HepG2 (cell line): ENCODE measurements around the gene CTIF. TPM values are rescaled to one million over a fixed set of nuclear protein-coding genes. Genes with fewer than 3 reads are reported as not detected.

Experiments used
- ATAC-seq: fragments of 200-7000 bp; cut with Tn5 transposase; 3 replicates; pipeline ENCODE4 v1.9.1; 2020; ENCODE audit warnings: mild to moderate bottlenecking, moderate library complexity
- BruUV-seq: library from RNA; stranded (reverse); fragments of 400-500 nt; replicated peaks from 2 replicates; lab custom pipeline; 2021; lab: Mats Ljungman, UMichigan
- CTCF ChIA-PET: fragments of 300-600 bp; formaldehyde crosslinking; extraction: SDS; loops from one replicate; lab custom pipeline; 2021; ENCODE audit warnings: low total read pairs, inconsistent platforms, low intra/inter-chr PET ratio; lab: Yijun Ruan, JAX
- POLR2A ChIA-PET: fragments of 350-600 bp; sonication (Branson Sonifier 250); formaldehyde crosslinking; loops from one replicate; lab custom pipeline; 2020; ENCODE audit warnings: antibody characterized with exemption, inconsistent platforms; lab: Yijun Ruan, JAX
- DNase-seq: peaks from one replicate; pipeline ENCODE4 v3.0.0-alpha.2; 2015; ENCODE audit warnings: low spot score
- FAIRE-seq: peaks from 3 replicates; lab custom pipeline; 2011; peaks lifted over from hg19 to GRCh38; lab: Jason Lieb, UNC
- H2AFZ ChIP-seq: one replicate; pipeline ENCODE4 v1.6.1; 2011; ENCODE audit warnings: low read length, inconsistent platforms
- H3K27ac ChIP-seq: fragments of 300-600 bp; 3 replicates; pipeline ENCODE4 v1.8.0; 2011; ENCODE audit warnings: mixed run types, mild to moderate bottlenecking, mixed read lengths, low read length, inconsistent platforms; ENCODE audit not compliant: insufficient read depth; ENCODE audit errors: extremely low read length
- H3K27me3 ChIP-seq, 2 experiments: fragments of 200-600 bp in 1 of 2; 2 replicates in 1 of 2; 3 replicates in 1 of 2; pipeline versions ENCODE4 v1.6.0 to v1.8.0; 2011; ENCODE audit warnings: low read length in 2 of 2, mild to moderate bottlenecking in 2 of 2, moderate library complexity in 2 of 2, inconsistent platforms in 1 of 2; ENCODE audit not compliant: insufficient read depth in 2 of 2, control insufficient read depth in 1 of 2
- H3K36me3 ChIP-seq, 2 experiments: fragments of 200-600 bp in 1 of 2; replicated peaks in 1 of 2; 2 replicates in 1 of 2; 3 replicates in 1 of 2; pipeline versions ENCODE4 v1.5.1 to v1.8.0; 2011; ENCODE audit warnings: low read length in 2 of 2, inconsistent platforms in 1 of 2; ENCODE audit not compliant: insufficient read depth in 2 of 2, control insufficient read depth in 1 of 2
- H3K4me1 ChIP-seq: 2 replicates; pipeline ENCODE4 v1.5.1; 2012; ENCODE audit warnings: low read length, inconsistent platforms; ENCODE audit not compliant: insufficient read depth
- H3K4me2 ChIP-seq: 2 replicates; pipeline ENCODE4 v1.6.0; 2011; ENCODE audit warnings: low read depth, low read length, inconsistent platforms
- H3K4me3 ChIP-seq, 3 experiments: fragments of 200-600 bp in 1 of 3; sonication (generic), shearing (Covaris generic) in 1 of 3; replicated peaks in 1 of 3; 2 replicates each; pipeline ENCODE4 v1.5.1; 2011 to 2016; ENCODE audit warnings: low read length in 3 of 3, inconsistent platforms in 2 of 3, low read depth in 2 of 3, mild to moderate bottlenecking in 2 of 3, control low read depth in 1 of 3, mixed read lengths in 1 of 3; ENCODE audit not compliant: insufficient read depth in 1 of 3
- H3K79me2 ChIP-seq: one replicate; pipeline ENCODE4 v1.6.1; 2011; ENCODE audit warnings: low read length, inconsistent platforms; ENCODE audit not compliant: insufficient read depth
- H3K9ac ChIP-seq: 2 replicates; pipeline ENCODE4 v1.6.0; 2011; ENCODE audit warnings: mild to moderate bottlenecking, low read depth, low read length, inconsistent platforms; ENCODE audit not compliant: insufficient read depth
- H3K9me3 ChIP-seq: 2 replicates; pipeline ENCODE4 v1.5.1; 2012; ENCODE audit warnings: mild to moderate bottlenecking, low read length
- H4K20me1 ChIP-seq: 2 replicates; pipeline ENCODE4 v1.6.0; 2011; ENCODE audit warnings: inconsistent platforms, mild to moderate bottlenecking, low read length, moderate library complexity; ENCODE audit not compliant: insufficient read depth
- AKAP8 ChIP-seq: sonication (generic); formaldehyde crosslinking; IDR thresholded peaks from 2 replicates; pipeline ENCODE4 v1.5.1; 2020; ENCODE audit warnings: mild to moderate bottlenecking, missing genetic modification reagents
- FUBP1 ChIP-seq: sonication (generic); formaldehyde crosslinking; IDR thresholded peaks from 2 replicates; pipeline ENCODE4 v1.5.1; 2020; ENCODE audit warnings: missing genetic modification reagents, mild to moderate bottlenecking, borderline replicate concordance
- HMGXB3 ChIP-seq: sonication (generic); formaldehyde crosslinking; IDR thresholded peaks from 2 replicates; pipeline ENCODE4 v1.4.0; 2020; ENCODE audit warnings: missing genetic modification reagents, borderline replicate concordance
- MYPOP ChIP-seq: sonication (generic); formaldehyde crosslinking; IDR thresholded peaks from 2 replicates; pipeline ENCODE4 v1.8.1; 2023; ENCODE audit warnings: mild to moderate bottlenecking, moderate library complexity, missing genetic modification reagents
- PRDM4 ChIP-seq: sonication (generic); formaldehyde crosslinking; IDR thresholded peaks from 2 replicates; pipeline ENCODE4 v1.9.0; 2021; ENCODE audit warnings: missing genetic modification reagents, borderline replicate concordance
- THAP8 ChIP-seq: sonication (generic); formaldehyde crosslinking; IDR thresholded peaks from 2 replicates; pipeline ENCODE4 v1.5.1; 2020; ENCODE audit warnings: missing genetic modification reagents, mild to moderate bottlenecking, borderline replicate concordance
- ZBTB21 ChIP-seq: sonication (generic); formaldehyde crosslinking; IDR thresholded peaks from 2 replicates; pipeline ENCODE4 v1.4.0; 2020; ENCODE audit warnings: missing genetic modification reagents
- ZNF543 ChIP-seq: sonication (generic); formaldehyde crosslinking; IDR thresholded peaks from 2 replicates; pipeline ENCODE4 v1.4.0; 2020; ENCODE audit warnings: mild to moderate bottlenecking, missing genetic modification reagents
- ZNF660 ChIP-seq: sonication (generic); formaldehyde crosslinking; IDR thresholded peaks from 2 replicates; pipeline ENCODE4 v1.5.1; 2020; ENCODE audit warnings: mild to moderate bottlenecking, low read depth, missing genetic modification reagents, borderline replicate concordance
- WGBS: methylation state at CpG from one replicate; pipeline ENCODE4 v1.1.6; 2017; ENCODE audit warnings: low lambda C conversion rate; 5-methylcytosine and 5-hydroxymethylcytosine counted together
- in situ Hi-C: cut with HindIII; loops from 2 replicates; pipeline ENCODE4 v1.10.0; 2017; ENCODE audit warnings: low pct_unique_long_range_greater_than_20kb; ENCODE audit not compliant: extremely low pct_ligation_motif_present
- intact Hi-C: fragments of 100-400 bp; cut with micrococcal nuclease; formaldehyde crosslinking; loops from one replicate; pipeline ENCODE4 v1.10.0; 2022; ENCODE audit not compliant: unreplicated experiment
- polyA plus RNA-seq, 8 experiments: library from polyadenylated mRNA; depleted of rRNA in 3 of 8; stranded (reverse) in 7 of 8; unstranded in 1 of 8; fragments of >200 nt; fragmentation: Illumina TruSeq in 4 of 8; extraction: Trizol in 4 of 8; gene quantifications; 2 replicates each; pipeline versions ENCODE4 v1.2.1 to v1.2.3, GENCODE V29; 2011 to 2016; ENCODE audit warnings: low read depth in 4 of 8, missing spikeins in 1 of 8, mixed read lengths in 1 of 8; ENCODE audit not compliant: insufficient read depth in 1 of 8
- total RNA-seq, 5 experiments: library from RNA; depleted of rRNA; stranded (reverse); fragments of >200 nt; fragmentation: Illumina TruSeq; extraction: Trizol; gene quantifications; 2 replicates each; pipeline ENCODE4 v1.2.3, GENCODE V29; 2016; ENCODE audit warnings: low read depth in 1 of 5

CTIF gene
- total and polyA plus RNA-seq, 2 of the 13 experiments (the other 11 are each of a cell fraction or from before 2014, with no cell fraction given): 18.2 to 28.0 TPM

- H3K36me3 ChIP-seq: 0 out of 5 replicates have a peak, but pooled peaks cover 0 to 7% of the 10 kb centered on the region in 2 experiments
- H3K27ac ChIP-seq: no peak overlapping the region
- DNase-seq: no peak
- 90% methylated on average over 3 of the region's 4 CpGs for WGBS
- H3K4me3 ChIP-seq: no peak overlapping the region
- H3K79me2 ChIP-seq: no peaks in the 10 kb centered on the region
- no peaks in the 10 kb centered on the region for H3K27me3 ChIP-seq
- FAIRE-seq: no peak
- ChIA-PET POLR2A (no interaction called here), CTCF (no interaction called here)
- intact Hi-C loops (no loop called here), in situ Hi-C loops (no loop called here)
- no peak for ATAC-seq
- no peaks in the 10 kb centered on the region for H3K9me3 ChIP-seq
- BruUV-seq: no TSS peak
- no peaks in the 10 kb centered on the region for H3K4me1 ChIP-seq
- no peak overlapping the region for H3K9ac ChIP-seq
- H3K4me2 ChIP-seq: no peak overlapping the region
- H2AFZ ChIP-seq: no peak overlapping the region
- H4K20me1 ChIP-seq: no peaks in the 10 kb centered on the region
- TF ChIP-seq HMGXB3 (CRISPR knock-in tag) (no peak), ZBTB21 (CRISPR knock-in tag) (no peak), ZNF543 (CRISPR knock-in tag) (no peak), AKAP8 (CRISPR knock-in tag) (no peak), THAP8 (no peak), ZNF660 (CRISPR knock-in tag) (no peak), PRDM4 (no peak), MYPOP (CRISPR knock-in tag) (no peak), FUBP1 (CRISPR knock-in tag) (no peak)
These were observed 205.1 kb downstream of the CTIF start for GRCh38 chr18:48743886-48744285.
